Suprapubic skin (tissue), 4 donors: ENCODE measurements around the gene MSANTD2.

Source experiments
- EP300 ChIP-seq: sonication (generic); formaldehyde crosslinking; IDR thresholded peaks from one replicate; pipeline ENCODE4 v1.6.1; 2017; ENCODE audit warnings: antibody characterized with exemption
- POLR2A ChIP-seq, 2 donors: fragments of 450-650 bp; IDR thresholded peaks; one replicate each; pipeline ENCODE4 v1.6.1; 2017; ENCODE audit warnings: antibody characterized with exemption in 2 of 2, mild to moderate bottlenecking in 2 of 2, moderate library complexity in 2 of 2
- POLR2AphosphoS5 ChIP-seq, 3 donors: sonication (generic); formaldehyde crosslinking; IDR thresholded peaks; one replicate each; pipeline ENCODE4 v1.6.1; 2017; ENCODE audit warnings: antibody characterized with exemption in 3 of 3
- TF ChIP-seq, protein P1 (sequence below), 2 donors: fragments of 200-600 bp in 1 of 2; fragments of 450-650 bp in 1 of 2; sonication (generic) in 1 of 2; IDR thresholded peaks; one replicate each; pipeline ENCODE4 v1.5.1; 2016 to 2019; ENCODE audit warnings: antibody characterized with exemption in 2 of 2, mild to moderate bottlenecking in 1 of 2, moderate library complexity in 1 of 2

GRCh38 chr11:124745835-124746620, 54.2 kb downstream of the MSANTD2 start:
- TF ChIP-seq, protein P1, sequence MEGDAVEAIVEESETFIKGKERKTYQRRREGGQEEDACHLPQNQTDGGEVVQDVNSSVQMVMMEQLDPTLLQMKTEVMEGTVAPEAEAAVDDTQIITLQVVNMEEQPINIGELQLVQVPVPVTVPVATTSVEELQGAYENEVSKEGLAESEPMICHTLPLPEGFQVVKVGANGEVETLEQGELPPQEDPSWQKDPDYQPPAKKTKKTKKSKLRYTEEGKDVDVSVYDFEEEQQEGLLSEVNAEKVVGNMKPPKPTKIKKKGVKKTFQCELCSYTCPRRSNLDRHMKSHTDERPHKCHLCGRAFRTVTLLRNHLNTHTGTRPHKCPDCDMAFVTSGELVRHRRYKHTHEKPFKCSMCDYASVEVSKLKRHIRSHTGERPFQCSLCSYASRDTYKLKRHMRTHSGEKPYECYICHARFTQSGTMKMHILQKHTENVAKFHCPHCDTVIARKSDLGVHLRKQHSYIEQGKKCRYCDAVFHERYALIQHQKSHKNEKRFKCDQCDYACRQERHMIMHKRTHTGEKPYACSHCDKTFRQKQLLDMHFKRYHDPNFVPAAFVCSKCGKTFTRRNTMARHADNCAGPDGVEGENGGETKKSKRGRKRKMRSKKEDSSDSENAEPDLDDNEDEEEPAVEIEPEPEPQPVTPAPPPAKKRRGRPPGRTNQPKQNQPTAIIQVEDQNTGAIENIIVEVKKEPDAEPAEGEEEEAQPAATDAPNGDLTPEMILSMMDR (IDR thresholded peaks at IDR 0.05) = no peak
- no peak for TF ChIP-seq POLR2AphosphoS5 (IDR thresholded peaks at IDR 0.05)
- TF ChIP-seq POLR2A (IDR thresholded peaks at IDR 0.05) = no peak
- no peak for TF ChIP-seq EP300
